Uterus (tissue), 2 donors: ENCODE results near the gene COL25A1.

Experiments used
- POLR2A ChIP-seq, 2 donors: fragments of 450-650 bp; IDR thresholded peaks; one replicate each; pipeline ENCODE4 v1.6.1; 2016; ENCODE audit warnings: antibody characterized with exemption in 2 of 2, mild to moderate bottlenecking in 1 of 2, moderate library complexity in 1 of 2
- TF ChIP-seq, protein P1 (sequence below), 4 experiments: fragments of 200-600 bp in 2 of 4; fragments of 450-650 bp in 2 of 4; sonication (generic) in 2 of 4; IDR thresholded peaks; one replicate each; pipeline ENCODE4 v1.5.1; 2016 to 2019; ENCODE audit warnings: antibody characterized with exemption in 4 of 4, mild to moderate bottlenecking in 2 of 4, moderate library complexity in 1 of 4

DNA sequence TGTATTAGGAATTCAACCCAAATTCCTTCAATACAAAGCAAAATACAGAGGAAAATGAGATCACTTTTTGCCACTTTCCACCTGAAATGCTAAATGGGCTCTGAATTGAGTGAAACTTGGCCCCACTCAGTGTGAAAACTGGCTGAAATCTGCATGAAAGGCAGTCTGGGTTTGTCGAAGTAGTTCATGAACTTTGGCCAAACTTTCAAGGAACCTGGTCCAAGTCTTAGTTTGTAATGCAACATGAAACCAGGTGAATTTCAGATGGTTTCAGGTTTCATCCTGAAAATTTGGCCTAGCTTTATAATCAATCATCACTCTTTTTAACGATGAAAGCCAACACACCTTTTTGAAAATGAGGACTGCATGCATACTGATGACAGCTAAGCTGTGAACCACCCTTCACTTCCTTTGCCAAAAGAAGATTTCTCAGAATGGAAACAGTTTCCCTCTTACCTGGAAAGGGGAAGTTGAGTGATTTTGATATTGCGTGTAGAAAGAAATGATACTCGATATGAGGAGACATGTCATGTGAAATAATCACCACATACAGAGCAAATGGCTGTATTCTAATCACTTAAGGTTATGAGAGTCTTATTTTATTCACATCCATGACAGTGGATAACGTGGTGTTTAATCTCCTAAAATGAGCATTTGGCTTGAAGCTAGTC, 329.7 kb downstream of the COL25A1 start:
- TF ChIP-seq, protein P1, sequence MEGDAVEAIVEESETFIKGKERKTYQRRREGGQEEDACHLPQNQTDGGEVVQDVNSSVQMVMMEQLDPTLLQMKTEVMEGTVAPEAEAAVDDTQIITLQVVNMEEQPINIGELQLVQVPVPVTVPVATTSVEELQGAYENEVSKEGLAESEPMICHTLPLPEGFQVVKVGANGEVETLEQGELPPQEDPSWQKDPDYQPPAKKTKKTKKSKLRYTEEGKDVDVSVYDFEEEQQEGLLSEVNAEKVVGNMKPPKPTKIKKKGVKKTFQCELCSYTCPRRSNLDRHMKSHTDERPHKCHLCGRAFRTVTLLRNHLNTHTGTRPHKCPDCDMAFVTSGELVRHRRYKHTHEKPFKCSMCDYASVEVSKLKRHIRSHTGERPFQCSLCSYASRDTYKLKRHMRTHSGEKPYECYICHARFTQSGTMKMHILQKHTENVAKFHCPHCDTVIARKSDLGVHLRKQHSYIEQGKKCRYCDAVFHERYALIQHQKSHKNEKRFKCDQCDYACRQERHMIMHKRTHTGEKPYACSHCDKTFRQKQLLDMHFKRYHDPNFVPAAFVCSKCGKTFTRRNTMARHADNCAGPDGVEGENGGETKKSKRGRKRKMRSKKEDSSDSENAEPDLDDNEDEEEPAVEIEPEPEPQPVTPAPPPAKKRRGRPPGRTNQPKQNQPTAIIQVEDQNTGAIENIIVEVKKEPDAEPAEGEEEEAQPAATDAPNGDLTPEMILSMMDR (IDR thresholded peaks at IDR 0.05): no peak
- no peak for TF ChIP-seq POLR2A (IDR thresholded peaks at IDR 0.05)
